Liver (tissue), 3 donors: Measurements from ENCODE around the gene HSD3B7.

Experiments used
- CTCF ChIP-seq: fragments of 150-350 bp; IDR thresholded peaks from 2 replicates; pipeline ENCODE4 v1.5.1; 2017; ENCODE audit warnings: improper control_type of control experiment, low read depth, low read length; ENCODE audit not compliant: missing input control
- EGR1 ChIP-seq, 2 donors: IDR thresholded peaks; 2 replicates each; pipeline ENCODE4 v1.6.1; 2016 to 2018; ENCODE audit warnings: antibody characterized with exemption in 2 of 2, low read depth in 2 of 2
- GABPA ChIP-seq, 2 donors: IDR thresholded peaks in 1 of 2; conservative IDR thresholded peaks in 1 of 2; 2 replicates each; pipeline ENCODE4 v1.6.1; 2016; ENCODE audit warnings: antibody characterized with exemption in 2 of 2, mild to moderate bottlenecking in 1 of 2, moderate library complexity in 1 of 2
- RAD21 ChIP-seq, 2 donors: IDR thresholded peaks; 2 replicates each; pipeline ENCODE4 v1.6.1; 2016; ENCODE audit warnings: antibody characterized with exemption in 2 of 2, mild to moderate bottlenecking in 2 of 2
- REST ChIP-seq: IDR thresholded peaks from 2 replicates; pipeline ENCODE4 v1.6.1; 2016; ENCODE audit warnings: antibody characterized with exemption, mild to moderate bottlenecking
- RXRA ChIP-seq, 2 donors: IDR thresholded peaks; 2 replicates each; pipeline ENCODE4 v1.6.1; 2017 to 2018; ENCODE audit warnings: antibody characterized with exemption in 2 of 2, mild to moderate bottlenecking in 1 of 2
- SP1 ChIP-seq: IDR thresholded peaks from 2 replicates; pipeline ENCODE4 v1.6.1; 2018; ENCODE audit warnings: antibody characterized with exemption, mild to moderate bottlenecking
- YY1 ChIP-seq: IDR thresholded peaks from 2 replicates; pipeline ENCODE4 v1.6.1; 2016; ENCODE audit warnings: antibody characterized with exemption, mild to moderate bottlenecking
- TF ChIP-seq, protein P1 (sequence below): IDR thresholded peaks from 2 replicates; pipeline ENCODE4 v1.6.1; 2016; ENCODE audit warnings: antibody characterized with exemption
- TF ChIP-seq, protein P2 (sequence below): IDR thresholded peaks from 2 replicates; pipeline ENCODE4 v1.6.1; 2016; ENCODE audit warnings: antibody characterized with exemption
- donor health status: healthy.
- donor health status: healthy.

DNA sequence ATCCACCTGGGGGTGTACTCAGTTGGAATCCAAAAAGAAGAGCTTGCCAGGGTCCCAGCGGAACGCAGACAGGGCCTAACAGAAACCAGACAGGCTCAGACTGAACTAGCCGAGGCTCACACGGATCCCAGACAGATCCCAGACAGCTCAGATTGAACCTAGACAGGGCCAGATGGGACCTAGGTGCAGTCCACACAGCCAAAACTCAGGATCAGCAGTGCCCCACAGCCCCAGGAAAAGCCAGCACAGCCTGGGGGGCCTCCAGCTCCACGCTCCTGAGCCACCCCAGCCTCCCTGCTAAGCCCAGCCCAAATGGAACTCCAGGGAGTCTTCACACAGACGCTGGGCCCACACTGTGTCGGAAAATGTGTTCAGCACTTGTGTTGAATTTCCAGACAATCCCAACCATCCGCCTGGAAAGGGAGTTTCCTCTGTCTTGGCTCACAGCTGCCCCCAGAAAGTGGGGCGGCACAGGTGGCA is 17.9 kb downstream of the HSD3B7 start:
- TF ChIP-seq REST (no peak), CTCF (no peak), EGR1 (IDR thresholded peaks at IDR 0.05; ENCODE audit: low read depth in 2 of 2) (no peak), YY1 (no peak), RAD21 (IDR thresholded peaks at IDR 0.05) (no peak), GABPA (IDR thresholded peaks at IDR 0.05 in 1 of 2, conservative IDR thresholded peaks at IDR 0.05 in 1 of 2) (no peak), SP1 (no peak), RXRA (IDR thresholded peaks at IDR 0.05) (no peak)
- TF ChIP-seq, protein P1, sequence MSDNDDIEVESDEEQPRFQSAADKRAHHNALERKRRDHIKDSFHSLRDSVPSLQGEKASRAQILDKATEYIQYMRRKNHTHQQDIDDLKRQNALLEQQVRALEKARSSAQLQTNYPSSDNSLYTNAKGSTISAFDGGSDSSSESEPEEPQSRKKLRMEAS: no peak
- TF ChIP-seq, protein P2, sequence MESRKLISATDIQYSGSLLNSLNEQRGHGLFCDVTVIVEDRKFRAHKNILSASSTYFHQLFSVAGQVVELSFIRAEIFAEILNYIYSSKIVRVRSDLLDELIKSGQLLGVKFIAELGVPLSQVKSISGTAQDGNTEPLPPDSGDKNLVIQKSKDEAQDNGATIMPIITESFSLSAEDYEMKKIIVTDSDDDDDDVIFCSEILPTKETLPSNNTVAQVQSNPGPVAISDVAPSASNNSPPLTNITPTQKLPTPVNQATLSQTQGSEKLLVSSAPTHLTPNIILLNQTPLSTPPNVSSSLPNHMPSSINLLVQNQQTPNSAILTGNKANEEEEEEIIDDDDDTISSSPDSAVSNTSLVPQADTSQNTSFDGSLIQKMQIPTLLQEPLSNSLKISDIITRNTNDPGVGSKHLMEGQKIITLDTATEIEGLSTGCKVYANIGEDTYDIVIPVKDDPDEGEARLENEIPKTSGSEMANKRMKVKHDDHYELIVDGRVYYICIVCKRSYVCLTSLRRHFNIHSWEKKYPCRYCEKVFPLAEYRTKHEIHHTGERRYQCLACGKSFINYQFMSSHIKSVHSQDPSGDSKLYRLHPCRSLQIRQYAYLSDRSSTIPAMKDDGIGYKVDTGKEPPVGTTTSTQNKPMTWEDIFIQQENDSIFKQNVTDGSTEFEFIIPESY: no peak
